ENCODE measurements around the gene DCLK1. TPM values are rescaled to one million over a fixed set of nuclear protein-coding genes. Genes with fewer than 3 reads are reported as not detected.

The DCLK1 gene
- total RNA-seq, 1 experiment from 2014 or later: 36.2 TPM

DNA sequence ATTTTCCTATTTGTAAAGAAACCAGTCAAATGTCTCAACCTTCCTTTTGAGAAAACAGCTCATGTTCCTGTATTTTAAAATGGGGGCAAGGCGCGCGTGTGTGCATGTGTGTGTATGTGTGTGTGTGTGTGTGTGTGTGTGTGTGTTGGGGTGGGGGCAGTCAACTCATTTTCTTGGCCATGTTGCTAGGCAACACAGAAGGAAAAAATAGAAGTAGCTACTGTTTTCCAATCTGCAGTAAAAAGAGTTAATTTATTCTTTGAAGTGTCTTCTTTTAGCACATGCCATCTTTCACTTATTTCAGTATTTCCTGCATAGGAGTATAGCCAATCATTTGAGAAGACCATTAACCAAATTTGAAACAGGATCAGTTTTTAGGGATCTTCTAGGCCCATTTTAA, 279.3 kb downstream of the DCLK1 start:
- H3K36me3 Mint-ChIP-seq (ENCODE audit: insufficient read depth in 1 of 3, low read depth in 3 of 3): peaks cover 3 to 43% (median 18%) of the 10 kb centered on the region in 3 experiments; a peak in 6 of 7 replicates
- no peaks in the 10 kb centered on the region for H3K27me3 Mint-ChIP-seq (ENCODE audit: low read depth)
- H3K4me1 ChIP-seq (ENCODE audit: insufficient read depth, low read length): peaks cover 7% of the 10 kb centered on the region; the same call in 1 of the 2 replicates
- no peaks in the 10 kb centered on the region for H4K20me1 ChIP-seq (ENCODE audit: control insufficient read depth, insufficient read depth, insufficient read length)
- no peak overlapping the region for H3K14ac ChIP-seq (ENCODE audit: insufficient read depth, low read length)
- no peak overlapping the region for H3K4ac ChIP-seq (ENCODE audit: low read depth, low read length)
- H4K5ac ChIP-seq (ENCODE audit: insufficient read length, low read depth, low read length): no peak overlapping the region
- H2AFZ ChIP-seq (ENCODE audit: low read length): no peak overlapping the region
- no peak overlapping the region for H3K23ac ChIP-seq (ENCODE audit: insufficient read length, low read depth, low read length)
- H3K9ac ChIP-seq (ENCODE audit: extremely low read depth, insufficient read length, low read length): no peak overlapping the region
- no peaks in the 10 kb centered on the region; the same call in 1 of the 2 replicates for H3K79me2 ChIP-seq (ENCODE audit: insufficient read depth, low read length)
- H3K4me2 ChIP-seq (ENCODE audit: insufficient read depth, insufficient read length, low read length): no peak overlapping the region
- H3K9me3 ChIP-seq (ENCODE audit: control insufficient read depth, low read depth, low read length): no peaks in the 10 kb centered on the region
- H3K23me2 ChIP-seq (ENCODE audit: insufficient read length, low read depth, low read length, poor library complexity, severe bottlenecking): peaks cover 4% of the 10 kb centered on the region
- H3K4me1 Mint-ChIP-seq: peaks cover 52 to 61% of the 10 kb centered on the region in 2 experiments
- no peak overlapping the region for H2BK12ac ChIP-seq (ENCODE audit: insufficient read length, low read depth, low read length)
- no peaks in the 10 kb centered on the region; a peak in 1 of 5 replicates for H3K9me3 Mint-ChIP-seq
- DNase-seq: no peak
- H4K91ac ChIP-seq (ENCODE audit: insufficient read length, low read depth, low read length): no peak overlapping the region
- H3K27ac Mint-ChIP-seq: peak overlapping the region in 1 of 3 experiments; percentile 59; a peak in 1 of 7 replicates
- WGBS (ENCODE audit: extremely low coverage, insufficient read length, low lambda C conversion rate): no CpG with 5 or more reads among the region's 3 CpGs
- no peaks in the 10 kb centered on the region for H3K79me1 ChIP-seq (ENCODE audit: insufficient read depth, low read depth, low read length, poor library complexity, severe bottlenecking)
- no peak overlapping the region for H3T11ph ChIP-seq (ENCODE audit: low read length)
- H3K56ac ChIP-seq (ENCODE audit: insufficient read length, low read depth, low read length): no peak overlapping the region
- no peak overlapping the region for H4K8ac ChIP-seq (replicated peaks; ENCODE audit: insufficient read length, low read depth, low read length)
- TF ChIP-seq, protein P1, sequence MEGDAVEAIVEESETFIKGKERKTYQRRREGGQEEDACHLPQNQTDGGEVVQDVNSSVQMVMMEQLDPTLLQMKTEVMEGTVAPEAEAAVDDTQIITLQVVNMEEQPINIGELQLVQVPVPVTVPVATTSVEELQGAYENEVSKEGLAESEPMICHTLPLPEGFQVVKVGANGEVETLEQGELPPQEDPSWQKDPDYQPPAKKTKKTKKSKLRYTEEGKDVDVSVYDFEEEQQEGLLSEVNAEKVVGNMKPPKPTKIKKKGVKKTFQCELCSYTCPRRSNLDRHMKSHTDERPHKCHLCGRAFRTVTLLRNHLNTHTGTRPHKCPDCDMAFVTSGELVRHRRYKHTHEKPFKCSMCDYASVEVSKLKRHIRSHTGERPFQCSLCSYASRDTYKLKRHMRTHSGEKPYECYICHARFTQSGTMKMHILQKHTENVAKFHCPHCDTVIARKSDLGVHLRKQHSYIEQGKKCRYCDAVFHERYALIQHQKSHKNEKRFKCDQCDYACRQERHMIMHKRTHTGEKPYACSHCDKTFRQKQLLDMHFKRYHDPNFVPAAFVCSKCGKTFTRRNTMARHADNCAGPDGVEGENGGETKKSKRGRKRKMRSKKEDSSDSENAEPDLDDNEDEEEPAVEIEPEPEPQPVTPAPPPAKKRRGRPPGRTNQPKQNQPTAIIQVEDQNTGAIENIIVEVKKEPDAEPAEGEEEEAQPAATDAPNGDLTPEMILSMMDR (conservative IDR thresholded peaks at IDR 0.05): no peak
- no peak overlapping the region for H2BK15ac ChIP-seq (ENCODE audit: low read depth, low read length)
- no peak overlapping the region for H3K27ac ChIP-seq (ENCODE audit: insufficient read length, low read depth, low read length)
- no peak overlapping the region for H3K18ac ChIP-seq (ENCODE audit: insufficient read length, low read depth, low read length)
- no peak overlapping the region for H2BK120ac ChIP-seq (ENCODE audit: low read depth, low read length, poor library complexity, severe bottlenecking)
- no peak overlapping the region for H2AK5ac ChIP-seq (ENCODE audit: insufficient read length, low read length)
- H2BK20ac ChIP-seq (ENCODE audit: low read depth, low read length, poor library complexity, severe bottlenecking): no peak overlapping the region
- no peak overlapping the region for H2BK5ac ChIP-seq (ENCODE audit: insufficient read length, low read length)
- H3K27me3 ChIP-seq (ENCODE audit: insufficient read depth, low read length): no peaks in the 10 kb centered on the region
- no peak overlapping the region for H3K4me3 Mint-ChIP-seq
